ENCODE measurements around the gene CAMTA1. TPM values are rescaled to one million over a fixed set of nuclear protein-coding genes. Genes with fewer than 3 reads are reported as not detected.
A peak's percentile ranks its signal among the peaks of the same experiment; 100 is the strongest.

CAMTA1 gene
- total and polyA plus RNA-seq, 4 donors: 90.5 to 236 (median 195) TPM

GRCh38 chr1:7365706-7366105 is 580.5 kb downstream of the CAMTA1 start:
- no peaks in the 10 kb centered on the region for H3K27me3 ChIP-seq (ENCODE audit: control insufficient read depth, insufficient read depth, low read length)
- no peaks in the 10 kb centered on the region for H3K36me3 ChIP-seq (ENCODE audit: control insufficient read depth, insufficient read depth, low read length)
- H3K4me3 ChIP-seq (ENCODE audit: low read depth, low read length): no peak overlapping the region
- H3K4me1 ChIP-seq (ENCODE audit: control insufficient read depth, insufficient read depth, low read length): no peaks in the 10 kb centered on the region
- no peak for DNase-seq (ENCODE audit: low read depth in 4 of 6, low spot score in 6 of 6)
- 93% methylated on average over 6 of the region's 8 CpGs for WGBS (ENCODE audit: insufficient coverage)
- H3K9me3 ChIP-seq (ENCODE audit: control insufficient read depth, insufficient read depth, low read length): no peaks in the 10 kb centered on the region
- H3K27ac ChIP-seq (ENCODE audit: low read depth, low read length): no peak overlapping the region

- no peaks in the 10 kb centered on the region for H3K9me3 ChIP-seq (ENCODE audit: control insufficient read depth, insufficient read depth, low read length)
- no peaks in the 10 kb centered on the region for H3K27me3 ChIP-seq (ENCODE audit: control insufficient read depth, insufficient read depth, low read length)
- H3K4me3 ChIP-seq (ENCODE audit: low read depth, low read length): no peak overlapping the region
- no peaks in the 10 kb centered on the region for H3K4me1 ChIP-seq (ENCODE audit: control insufficient read depth, insufficient read depth, low read length)
- H3K27ac ChIP-seq (ENCODE audit: low read depth, low read length): no peak overlapping the region
- H3K36me3 ChIP-seq (ENCODE audit: control insufficient read depth, insufficient read depth, low read length): no peaks in the 10 kb centered on the region
- no peak for DNase-seq (ENCODE audit: low read depth in 4 of 6, low spot score in 6 of 6)
- WGBS (ENCODE audit: insufficient coverage): 71% methylated on average over 9 of the region's 11 CpGs
Observed at GRCh38 chr1:7366286-7366954, 581.2 kb downstream of the CAMTA1 start.

GRCh38 chr1:7366955-7367665 is 581.9 kb downstream of the CAMTA1 start:
- peak in 1 of 6 donors; percentile 64 for DNase-seq (ENCODE audit: low read depth in 4 of 6, low spot score in 6 of 6)
- H3K9me3 ChIP-seq (ENCODE audit: control insufficient read depth, insufficient read depth, low read length): no peaks in the 10 kb centered on the region
- H3K4me3 ChIP-seq (ENCODE audit: low read depth, low read length): no peak overlapping the region
- no peaks in the 10 kb centered on the region for H3K4me1 ChIP-seq (ENCODE audit: control insufficient read depth, insufficient read depth, low read length)
- no peak overlapping the region for H3K27ac ChIP-seq (ENCODE audit: low read depth, low read length)
- no peaks in the 10 kb centered on the region for H3K36me3 ChIP-seq (ENCODE audit: control insufficient read depth, insufficient read depth, low read length)
- no peaks in the 10 kb centered on the region for H3K27me3 ChIP-seq (ENCODE audit: control insufficient read depth, insufficient read depth, low read length)
- 56% methylated on average over 2 of the region's 5 CpGs for WGBS (ENCODE audit: insufficient coverage)

- Histone ChIP-seq H3K9me3 (ENCODE audit: control insufficient read depth, insufficient read depth, low read length) (no peaks in the 10 kb centered on the region), H3K4me1 (ENCODE audit: control insufficient read depth, insufficient read depth, low read length) (peaks cover 24% of the 10 kb centered on the region), H3K4me3 (ENCODE audit: low read depth, low read length) (no peak overlapping the region), H3K27ac (ENCODE audit: low read depth, low read length) (no peak overlapping the region), H3K27me3 (ENCODE audit: control insufficient read depth, insufficient read depth, low read length) (no peaks in the 10 kb centered on the region), H3K36me3 (ENCODE audit: control insufficient read depth, insufficient read depth, low read length) (no peaks in the 10 kb centered on the region)
- DNase-seq (ENCODE audit: low read depth in 4 of 6, low spot score in 6 of 6): no peak
- WGBS (ENCODE audit: insufficient coverage): 95% methylated on average over 6 of the region's 8 CpGs
Observed at GRCh38 chr1:7369866-7370265, 584.6 kb downstream of the CAMTA1 start.

GRCh38 chr1:7371926-7372325 is 586.7 kb downstream of the CAMTA1 start:
- no peaks in the 10 kb centered on the region for H3K9me3 ChIP-seq (ENCODE audit: control insufficient read depth, insufficient read depth, low read length)
- H3K4me3 ChIP-seq (ENCODE audit: low read depth, low read length): no peak overlapping the region
- H3K36me3 ChIP-seq (ENCODE audit: control insufficient read depth, insufficient read depth, low read length): no peaks in the 10 kb centered on the region
- DNase-seq (ENCODE audit: low read depth in 4 of 6, low spot score in 6 of 6): no peak
- WGBS (ENCODE audit: insufficient coverage): 92% methylated on average over 5 of the region's 6 CpGs
- H3K4me1 ChIP-seq (ENCODE audit: control insufficient read depth, insufficient read depth, low read length): peaks cover 35% of the 10 kb centered on the region
- no peaks in the 10 kb centered on the region for H3K27me3 ChIP-seq (ENCODE audit: control insufficient read depth, insufficient read depth, low read length)
- H3K27ac ChIP-seq (ENCODE audit: low read depth, low read length): no peak overlapping the region

- peak in 2 of 6 donors; percentile 40 to 56 for DNase-seq (ENCODE audit: low read depth in 4 of 6, low spot score in 6 of 6)
- Histone ChIP-seq H3K4me3 (ENCODE audit: low read depth, low read length) (no peak overlapping the region), H3K4me1 (ENCODE audit: control insufficient read depth, insufficient read depth, low read length) (peaks cover 35% of the 10 kb centered on the region), H3K27ac (ENCODE audit: low read depth, low read length) (no peak overlapping the region), H3K27me3 (ENCODE audit: control insufficient read depth, insufficient read depth, low read length) (no peaks in the 10 kb centered on the region), H3K36me3 (ENCODE audit: control insufficient read depth, insufficient read depth, low read length) (no peaks in the 10 kb centered on the region), H3K9me3 (ENCODE audit: control insufficient read depth, insufficient read depth, low read length) (no peaks in the 10 kb centered on the region)
- WGBS (ENCODE audit: insufficient coverage): 87% methylated on average over 11 of the region's 19 CpGs
Observed at GRCh38 chr1:7372477-7373120, 587.3 kb downstream of the CAMTA1 start.

GRCh38 chr1:7373251-7373650 is 588.0 kb downstream of the CAMTA1 start:
- no peaks in the 10 kb centered on the region for H3K9me3 ChIP-seq (ENCODE audit: control insufficient read depth, insufficient read depth, low read length)
- 86% methylated on average over 5 of the region's 11 CpGs for WGBS (ENCODE audit: insufficient coverage)
- DNase-seq (ENCODE audit: low read depth in 4 of 6, low spot score in 6 of 6): no peak
- no peak overlapping the region for H3K4me3 ChIP-seq (ENCODE audit: low read depth, low read length)
- H3K36me3 ChIP-seq (ENCODE audit: control insufficient read depth, insufficient read depth, low read length): no peaks in the 10 kb centered on the region
- H3K4me1 ChIP-seq (ENCODE audit: control insufficient read depth, insufficient read depth, low read length): peaks cover 35% of the 10 kb centered on the region
- no peak overlapping the region for H3K27ac ChIP-seq (ENCODE audit: low read depth, low read length)
- no peaks in the 10 kb centered on the region for H3K27me3 ChIP-seq (ENCODE audit: control insufficient read depth, insufficient read depth, low read length)

- Histone ChIP-seq H3K36me3 (ENCODE audit: control insufficient read depth, insufficient read depth, low read length) (no peaks in the 10 kb centered on the region), H3K9me3 (ENCODE audit: control insufficient read depth, insufficient read depth, low read length) (no peaks in the 10 kb centered on the region), H3K4me3 (ENCODE audit: low read depth, low read length) (no peak overlapping the region), H3K27ac (ENCODE audit: low read depth, low read length) (peak overlapping the region; percentile 17), H3K27me3 (ENCODE audit: control insufficient read depth, insufficient read depth, low read length) (no peaks in the 10 kb centered on the region), H3K4me1 (ENCODE audit: control insufficient read depth, insufficient read depth, low read length) (peaks cover 39% of the 10 kb centered on the region)
- 29% methylated on average over 6 of the region's 14 CpGs for WGBS (ENCODE audit: insufficient coverage)
- DNase-seq (ENCODE audit: low read depth in 4 of 6, low spot score in 6 of 6): peak in 2 of 6 donors; percentile 47 to 60
Observed at GRCh38 chr1:7373876-7374562, 588.8 kb downstream of the CAMTA1 start.

- no peaks in the 10 kb centered on the region for H3K36me3 ChIP-seq (ENCODE audit: control insufficient read depth, insufficient read depth, low read length)
- H3K4me1 ChIP-seq (ENCODE audit: control insufficient read depth, insufficient read depth, low read length): peaks cover 43% of the 10 kb centered on the region
- no peaks in the 10 kb centered on the region for H3K9me3 ChIP-seq (ENCODE audit: control insufficient read depth, insufficient read depth, low read length)
- no peak overlapping the region for H3K4me3 ChIP-seq (ENCODE audit: low read depth, low read length)
- no peak for DNase-seq (ENCODE audit: low read depth in 4 of 6, low spot score in 6 of 6)
- H3K27me3 ChIP-seq (ENCODE audit: control insufficient read depth, insufficient read depth, low read length): no peaks in the 10 kb centered on the region
- WGBS (ENCODE audit: insufficient coverage): 95% methylated on average over 7 of the region's 12 CpGs
- peak overlapping the region; percentile 17 for H3K27ac ChIP-seq (ENCODE audit: low read depth, low read length)
Observed at GRCh38 chr1:7374563-7375160, 589.4 kb downstream of the CAMTA1 start.
